SH-SY5Y (cell line): Measurements from ENCODE around the gene VPS35.

Source experiments
- GATA2 ChIP-seq: IDR thresholded peaks from 2 replicates; pipeline ENCODE4 v1.6.1; 2011; ENCODE audit warnings: mild to moderate bottlenecking, low read depth, low read length
- GATA3 ChIP-seq: IDR thresholded peaks from 2 replicates; pipeline ENCODE4 v1.6.1; 2011; ENCODE audit warnings: low read depth, mild to moderate bottlenecking, low read length, moderate library complexity

The VPS35 gene

DNA sequence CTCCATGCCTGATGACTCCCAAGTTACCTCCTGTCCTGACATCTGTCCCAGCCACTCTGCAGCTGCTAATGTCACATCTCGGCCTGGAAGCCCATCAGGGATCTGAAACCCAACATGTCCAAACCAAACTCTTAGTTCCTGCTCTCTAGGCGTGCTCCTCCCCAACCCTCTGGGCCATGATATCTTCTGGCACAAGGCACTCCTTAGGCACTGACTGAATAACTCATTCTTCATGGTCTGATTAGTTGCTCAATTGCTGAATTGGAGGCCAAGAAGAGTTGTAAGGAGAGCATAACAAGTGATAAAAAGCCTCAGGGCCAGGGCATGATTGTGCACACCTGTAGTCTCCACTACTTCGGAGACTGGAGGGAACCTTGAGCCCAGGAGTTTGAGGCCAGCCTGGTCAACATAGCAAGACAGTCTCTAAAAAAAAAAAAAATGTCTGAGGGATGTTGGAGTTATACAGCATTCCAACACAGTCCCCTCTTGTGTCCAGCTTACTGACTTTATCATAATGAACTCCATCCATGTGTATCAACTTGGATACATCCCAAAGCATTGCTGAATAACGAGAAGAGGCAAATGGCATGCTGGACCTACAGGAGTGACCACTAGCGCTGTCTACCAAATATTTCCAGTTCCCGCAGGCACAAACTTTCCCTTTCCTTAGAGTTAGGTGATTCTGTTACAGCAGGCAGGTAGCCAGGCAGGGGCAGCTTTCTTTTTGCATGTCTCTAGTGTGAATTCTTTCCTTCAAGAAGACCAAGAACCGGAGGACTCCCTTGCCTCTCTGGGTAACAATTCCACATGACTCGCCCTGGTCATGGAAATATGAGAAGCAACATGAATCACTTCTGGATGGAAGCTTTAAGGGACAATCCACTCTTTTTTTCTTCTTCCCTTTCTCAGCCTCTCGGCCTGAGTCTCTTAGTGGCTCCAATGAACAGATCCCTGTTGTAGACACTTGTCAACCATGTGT lies 49.7 kb downstream of the VPS35 start:
- TF ChIP-seq GATA2 = no peak

DNA sequence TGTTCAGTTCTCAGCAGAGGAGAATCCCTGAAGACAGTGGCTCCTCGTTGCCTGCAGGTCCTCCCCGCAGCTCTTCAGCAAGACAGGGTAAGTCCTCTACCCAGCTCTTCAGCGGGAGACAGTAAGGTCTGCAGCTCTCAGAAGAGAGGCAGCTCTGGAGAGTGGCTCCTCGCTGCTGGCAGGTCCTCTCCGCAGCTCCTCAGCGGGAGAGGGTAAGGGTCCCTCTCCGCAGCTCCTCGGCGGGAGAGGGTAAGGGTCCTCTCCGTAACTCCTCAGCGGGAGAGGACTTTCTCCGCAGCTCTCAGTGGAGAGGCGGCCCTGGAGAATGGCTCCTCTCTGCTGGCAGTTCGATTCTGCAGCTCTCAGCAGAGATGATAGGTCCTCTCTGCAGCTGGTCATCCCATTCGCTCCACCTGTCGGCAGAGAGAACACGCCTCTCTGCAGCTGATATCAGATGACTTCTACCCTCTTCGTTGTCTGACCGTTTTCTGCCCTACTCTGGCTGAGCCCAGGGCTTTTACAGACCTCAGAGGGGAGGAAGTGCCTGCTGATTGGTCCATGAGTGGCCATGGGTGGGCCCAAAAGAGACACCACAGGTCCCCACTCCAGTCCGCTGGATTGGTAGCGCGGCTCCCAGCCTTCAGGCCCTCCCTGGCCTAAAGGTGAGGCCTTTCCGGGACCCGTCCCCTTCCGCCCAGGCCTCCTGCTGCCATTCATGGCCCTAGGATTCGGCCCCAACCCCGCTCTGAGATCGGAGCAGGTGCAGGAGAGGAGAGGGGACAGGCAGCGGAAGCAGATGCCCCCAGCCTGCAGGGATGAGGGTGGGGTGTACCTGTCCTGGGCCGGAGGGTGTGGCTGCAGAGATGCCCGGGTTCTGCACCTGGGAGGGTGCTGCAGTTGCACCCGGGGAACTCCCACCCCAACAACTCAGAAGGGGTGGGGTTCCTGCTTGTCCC lies 55.9 kb downstream of the VPS35 start:
- TF ChIP-seq GATA2 (no peak), GATA3 (no peak)

DNA sequence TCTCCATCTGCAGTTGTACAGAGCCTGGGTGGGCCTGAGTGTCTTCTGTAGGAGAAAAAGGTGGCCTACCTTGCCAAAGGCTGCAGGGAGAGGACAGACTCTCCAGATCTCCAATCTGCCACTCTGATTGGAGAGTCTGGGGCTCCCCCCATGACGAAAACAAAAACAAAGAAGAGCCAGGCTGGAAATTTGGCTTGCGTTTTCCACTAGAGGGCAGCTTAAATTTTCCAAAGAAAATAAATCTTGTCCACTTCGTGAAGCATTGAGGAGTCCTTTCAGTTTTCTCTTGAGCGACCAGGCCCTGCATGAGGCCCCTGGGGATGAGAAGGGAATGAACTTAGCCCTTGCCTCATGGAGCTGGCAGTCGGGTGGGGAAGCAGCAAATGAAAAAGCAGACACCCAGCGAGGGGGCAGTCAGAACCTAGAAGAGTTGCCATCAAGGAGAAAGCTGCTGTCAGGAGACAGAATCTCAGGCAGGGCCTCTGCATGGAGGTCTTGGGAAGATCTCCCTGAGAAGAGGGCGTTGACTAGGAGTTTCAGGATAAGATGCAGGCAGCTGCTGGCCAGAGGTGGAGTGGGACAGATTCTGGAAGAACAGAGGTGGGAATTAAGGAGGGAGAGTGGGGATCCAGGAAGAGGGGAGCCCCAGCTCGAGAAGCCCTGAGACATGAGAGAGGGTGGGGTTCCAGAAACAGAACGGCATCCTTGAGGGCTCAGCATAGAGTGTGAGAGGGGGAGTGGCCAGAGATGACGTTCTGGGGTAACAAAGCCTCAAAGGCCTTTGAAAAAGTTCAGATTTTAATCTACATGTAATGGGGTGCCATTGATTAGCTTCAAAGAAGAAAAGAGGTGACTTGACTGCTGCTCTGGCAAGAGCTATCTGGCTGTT lies 59.4 kb downstream of the VPS35 start:
- no peak for TF ChIP-seq GATA3
- no peak for TF ChIP-seq GATA2

DNA sequence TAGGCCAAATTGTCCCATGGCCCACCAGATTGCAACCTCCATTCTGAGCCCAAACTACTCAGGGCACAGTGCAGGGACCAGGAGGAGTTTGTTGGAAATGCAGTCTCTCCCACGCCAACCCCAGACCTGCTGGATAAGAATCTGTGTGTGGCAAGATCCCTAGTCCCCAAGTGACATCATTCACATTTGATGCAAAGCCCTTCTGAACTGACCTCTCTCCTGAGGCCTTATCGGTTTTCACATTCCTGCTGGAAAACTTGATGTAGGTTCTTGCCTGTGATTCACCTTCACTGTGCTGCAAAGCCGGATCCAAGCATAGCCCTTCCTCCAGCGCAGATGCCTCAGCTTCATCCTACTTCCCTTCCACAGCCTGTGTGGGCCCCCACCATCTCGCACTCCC lies 61.2 kb downstream of the VPS35 start:
- no peak for TF ChIP-seq GATA2
- no peak for TF ChIP-seq GATA3

DNA sequence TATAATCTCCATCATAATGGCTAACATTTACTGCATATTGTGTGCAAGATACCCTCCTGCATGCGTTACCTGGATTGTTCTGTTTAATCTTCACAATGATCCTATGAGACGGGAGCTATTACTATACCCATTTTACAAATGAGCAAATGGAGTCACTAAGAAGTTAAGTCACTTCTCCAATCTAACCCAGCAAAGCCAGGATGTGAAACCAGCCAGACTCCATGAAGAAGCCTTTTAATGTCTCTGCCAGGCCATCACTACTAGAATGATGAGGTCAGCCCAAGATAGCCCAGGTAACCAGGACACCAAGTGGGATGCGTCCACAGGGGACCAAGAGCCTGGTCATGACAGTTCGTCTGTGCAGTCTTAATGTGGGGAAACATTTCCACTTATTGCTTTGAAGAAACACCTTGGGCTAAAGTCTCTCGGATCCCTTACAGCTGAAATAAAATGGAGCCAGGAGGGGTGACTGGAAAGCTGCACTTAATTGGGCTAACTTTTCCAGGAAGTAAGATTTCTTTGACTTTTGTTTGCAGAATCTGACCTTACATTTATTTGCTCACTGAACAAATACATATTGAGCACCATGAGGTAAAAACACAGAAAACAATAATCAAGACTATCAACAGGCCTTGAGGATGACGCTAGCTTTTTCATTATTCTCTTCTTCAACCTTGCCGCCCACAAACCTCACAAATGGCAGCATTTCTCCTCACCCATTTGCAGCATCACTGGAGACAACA lies 66.9 kb downstream of the VPS35 start:
- TF ChIP-seq GATA3 = no peak

DNA sequence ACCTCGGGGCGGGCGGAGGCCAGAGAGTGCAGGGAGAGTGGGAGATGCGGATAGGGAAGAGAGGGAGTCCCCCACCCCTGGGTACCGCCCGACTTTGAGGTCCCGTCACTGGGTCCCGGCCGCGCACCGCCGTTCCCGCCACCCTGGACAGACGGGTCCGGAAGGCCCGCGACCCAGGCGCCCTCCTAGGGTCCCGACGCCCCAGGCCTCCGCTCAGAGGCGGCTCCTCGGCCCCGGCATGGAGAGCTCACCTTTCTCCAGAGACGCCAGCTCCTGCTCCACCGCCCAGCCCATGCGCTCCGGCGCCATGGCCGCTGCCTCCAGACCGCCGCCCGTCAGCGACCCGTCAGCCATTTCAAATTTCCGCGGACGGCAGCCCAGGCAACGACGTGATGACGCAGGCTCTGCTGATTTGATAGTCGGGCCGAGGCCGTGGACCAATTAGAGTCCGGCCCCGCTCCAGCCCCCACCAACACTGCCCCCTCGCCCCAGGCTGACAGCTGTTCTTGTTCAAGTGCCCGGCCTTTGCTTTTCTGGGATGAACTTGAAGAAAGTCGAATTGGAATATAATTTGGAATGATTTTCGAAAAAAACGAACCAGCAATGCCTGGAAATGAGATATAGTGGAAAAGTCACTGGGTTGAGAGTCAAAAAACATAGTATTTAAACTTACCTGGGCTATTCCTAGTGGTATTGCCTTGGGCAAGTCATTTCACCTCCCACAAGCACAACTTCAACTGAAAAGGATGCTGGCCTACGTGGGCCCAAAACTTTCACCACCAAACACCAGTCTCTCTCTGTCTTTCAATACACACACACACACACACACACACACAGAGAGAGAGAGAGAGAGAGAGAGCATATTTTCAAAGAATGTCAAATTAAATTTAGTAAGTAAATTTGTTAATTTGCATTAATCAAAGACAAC lies 67.7 kb downstream of the VPS35 start, which contains the start of gene SHCBP1:
Gene SHCBP1 (minus strand): TSS at position 374 of the 928 bp plus-strand sequence. CDS start 20 bp downstream, at position 354.
- TF ChIP-seq GATA3 (no peak), GATA2 (no peak)

DNA sequence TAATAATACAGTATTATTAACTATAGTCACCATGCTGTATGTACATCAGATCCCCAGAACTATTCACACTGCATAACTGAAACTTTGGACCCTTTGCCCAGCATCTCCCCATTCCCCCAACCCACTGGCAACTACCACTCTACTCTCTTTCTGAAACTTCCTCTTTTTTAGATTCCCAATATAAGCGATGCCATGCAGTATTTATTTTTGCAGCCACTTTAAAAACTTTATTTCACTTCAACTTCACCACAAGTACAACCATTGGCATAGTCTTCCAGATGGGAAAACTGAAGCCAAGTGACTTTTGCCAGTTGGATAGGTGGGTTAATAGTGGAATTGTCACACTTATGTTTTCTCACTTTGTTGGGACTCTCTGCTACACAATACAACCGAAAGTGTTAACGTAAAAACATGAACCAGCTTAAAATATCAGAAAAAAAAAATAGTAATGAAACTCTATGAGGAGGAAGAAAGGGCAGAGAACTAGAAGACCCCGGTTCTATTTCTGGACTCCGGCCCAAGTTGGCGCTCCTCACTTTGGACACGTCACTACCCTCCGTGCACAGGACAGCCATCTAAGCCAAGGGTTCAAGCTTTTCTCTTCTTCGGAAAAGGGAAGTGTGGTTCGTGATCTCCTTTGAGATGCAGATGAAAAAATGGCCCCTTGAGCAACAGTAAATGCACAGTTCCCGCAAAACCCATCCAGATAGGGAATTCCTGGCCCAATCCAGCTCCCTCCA lies 68.5 kb downstream of the VPS35 start:
- TF ChIP-seq GATA2 (no peak), GATA3 (no peak)

DNA sequence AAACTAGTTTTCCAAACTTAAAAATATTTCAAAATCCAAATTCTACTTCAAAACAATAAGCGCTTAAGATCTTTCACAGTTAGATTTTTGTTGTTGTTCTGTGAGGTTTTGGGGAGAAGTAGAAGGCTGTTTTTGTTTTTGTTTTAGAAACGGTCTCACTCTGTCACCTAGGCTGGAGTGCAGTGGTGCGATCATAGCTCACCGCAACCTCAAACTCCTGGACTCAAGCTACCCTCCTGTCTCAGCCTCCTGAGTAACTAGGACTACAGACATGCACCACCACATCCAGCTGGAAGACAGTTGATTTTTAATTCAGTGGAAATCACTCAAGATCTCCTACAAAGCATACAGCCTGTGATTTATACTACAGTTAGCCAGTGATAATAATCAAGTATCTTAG lies 70.5 kb downstream of the VPS35 start:
- no peak for TF ChIP-seq GATA3
- no peak for TF ChIP-seq GATA2

DNA sequence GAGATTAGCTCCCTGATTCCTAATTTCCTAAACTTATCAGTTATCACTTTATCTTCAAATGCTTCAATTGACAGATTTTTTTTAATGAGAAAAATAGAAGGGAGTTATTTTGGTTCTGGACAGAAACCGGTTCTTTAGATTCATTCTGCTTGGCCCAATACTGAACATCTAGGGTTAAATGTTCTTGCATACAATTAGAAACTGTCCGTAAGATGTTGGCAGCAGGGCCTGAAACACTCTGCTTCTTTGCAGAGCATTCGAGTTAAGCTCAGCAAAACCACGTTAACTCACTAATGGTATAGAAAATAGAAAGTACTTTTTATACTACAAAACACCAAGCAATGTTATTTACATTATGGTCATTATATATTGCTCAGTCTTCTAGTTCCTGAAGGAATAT lies 75.0 kb downstream of the VPS35 start:
- TF ChIP-seq GATA3 = no peak
- no peak for TF ChIP-seq GATA2

DNA sequence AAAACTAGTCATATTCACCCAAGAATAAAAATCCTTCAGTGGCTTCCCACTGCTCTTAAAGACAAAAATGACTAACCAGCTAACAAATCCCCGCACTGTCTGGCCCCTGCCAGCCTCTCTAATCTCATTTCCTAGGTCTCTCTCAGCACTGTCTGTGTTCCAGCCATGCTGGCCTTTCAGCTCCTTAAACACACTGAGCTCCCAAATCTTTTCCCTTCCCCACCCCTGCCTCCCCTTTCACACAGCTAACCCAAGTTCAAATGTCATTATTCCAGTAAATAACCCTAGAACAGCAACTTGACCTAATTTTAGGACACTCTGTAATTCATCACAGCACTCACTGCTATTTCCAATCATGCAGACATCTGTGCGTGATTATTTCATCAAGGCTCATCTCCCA lies 75.6 kb downstream of the VPS35 start:
- TF ChIP-seq GATA3 = no peak
- TF ChIP-seq GATA2 = no peak

DNA sequence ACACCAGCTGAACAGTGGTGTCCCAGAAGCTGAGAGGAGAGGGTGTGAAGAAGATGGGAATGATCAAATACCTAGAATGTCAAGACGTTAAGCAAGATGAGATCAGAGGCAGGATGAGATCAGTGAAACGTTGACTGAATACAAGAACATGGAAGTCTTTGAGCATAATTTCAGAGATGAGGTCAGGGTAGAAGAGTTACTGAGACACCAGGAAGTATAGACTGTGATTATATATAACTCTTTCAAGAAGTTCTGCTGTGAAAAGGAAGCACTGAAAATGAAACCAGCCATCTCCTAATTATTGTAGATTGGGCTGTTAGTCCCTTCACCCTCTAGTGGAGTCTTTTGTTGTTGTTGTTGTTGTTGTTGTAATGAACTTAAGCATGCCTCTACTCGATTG lies 76.9 kb downstream of the VPS35 start:
- TF ChIP-seq GATA2 = no peak
- no peak for TF ChIP-seq GATA3

DNA sequence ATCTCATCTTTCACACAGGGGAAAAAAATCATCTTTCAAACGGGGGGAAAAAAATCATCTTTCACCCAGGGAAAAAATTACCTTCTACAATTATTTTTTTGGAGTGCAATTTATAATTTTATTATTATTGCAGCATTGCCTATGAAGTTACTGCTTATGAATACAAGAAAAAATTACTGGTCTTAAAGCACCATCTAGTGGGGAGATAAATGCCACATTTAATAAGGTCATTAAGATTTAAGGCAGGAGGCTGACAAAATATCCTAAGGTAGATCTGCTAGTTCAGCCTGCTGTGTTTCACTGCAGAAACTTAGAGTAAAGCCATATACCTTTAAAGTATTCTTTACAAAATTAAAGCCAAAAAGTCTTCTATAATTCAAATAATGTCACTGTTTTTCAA lies 81.4 kb downstream of the VPS35 start:
- TF ChIP-seq GATA2 (no peak), GATA3 (0 out of 2 replicates have a peak, but pooled peaks have one; percentile 30)
